DLD1 (cell line): ENCODE data around the gene CLDN15.
"Not testable (repeated sequence)": the region's sequence is repeated elsewhere in the genome, so short reads cannot be mapped to it uniquely, and the experiment has no call there.

Experiments used
- in situ Hi-C: cut with HindIII; loops from 2 replicates; pipeline ENCODE4 v1.10.0; 2017; ENCODE audit warnings: low sequenced_read_pairs

CLDN15 gene

GRCh38 chr7:101223528-101223927, 14.1 kb downstream of the CLDN15 start:
- in situ Hi-C loops: no loop called here

- in situ Hi-C loops: no loop called here
Observed at GRCh38 chr7:101222275-101222830, 15.2 kb downstream of the CLDN15 start.

- in situ Hi-C loops: no loop called here
Observed at GRCh38 chr7:101220295-101220694, 17.3 kb downstream of the CLDN15 start.

- in situ Hi-C loops: no loop called here
Observed at GRCh38 chr7:101218236-101219125, 19.1 kb downstream of the CLDN15 start.

GRCh38 chr7:101217388-101218235, 20.0 kb downstream of the CLDN15 start, which contains the start of the genes PLOD3 and ZNHIT1:
Gene PLOD3 (minus strand): TSS chr7:101217581. CDS start chr7:101217274, 307 bp downstream.
Gene ZNHIT1 (plus strand): TSS chr7:101218165. CDS start chr7:101218196, 31 bp downstream.
- in situ Hi-C loops: no loop called here

GRCh38 chr7:101216860-101217387, 20.7 kb downstream of the CLDN15 start:
- in situ Hi-C loops: no loop called here

- in situ Hi-C loops: no loop called here
Observed at GRCh38 chr7:101216001-101216859, 21.4 kb downstream of the CLDN15 start.

- in situ Hi-C loops: no loop called here
Observed at GRCh38 chr7:101212014-101212413, 25.6 kb downstream of the CLDN15 start.

GRCh38 chr7:101211501-101211900, 26.1 kb downstream of the CLDN15 start:
- in situ Hi-C loops: no loop called here

- in situ Hi-C loops: no loop called here
Observed at GRCh38 chr7:101210143-101210542, 27.5 kb downstream of the CLDN15 start.

GRCh38 chr7:101208794-101209193, 28.8 kb downstream of the CLDN15 start:
- in situ Hi-C loops: no loop called here

GRCh38 chr7:101207459-101207858, 30.1 kb downstream of the CLDN15 start:
- in situ Hi-C loops: no loop called here

- in situ Hi-C loops: no loop called here
Observed at GRCh38 chr7:101206665-101207042, 30.9 kb downstream of the CLDN15 start.

- in situ Hi-C loops: no loop called here
Observed at GRCh38 chr7:101205901-101206664, 31.5 kb downstream of the CLDN15 start.

- in situ Hi-C loops: not testable (repeated sequence)
Observed at GRCh38 chr7:101203740-101204738, 33.6 kb downstream of the CLDN15 start.

- in situ Hi-C loops: no loop called here
Observed at GRCh38 chr7:101202603-101202918, 35.0 kb downstream of the CLDN15 start.

GRCh38 chr7:101201695-101202602, 35.7 kb downstream of the CLDN15 start:
- in situ Hi-C loops: no loop called here
